DOHH2 (cell line): ENCODE data around the gene WDR73.

Source experiments
- CTCF ChIP-seq: fragments of 200-600 bp; sonication (generic); IDR thresholded peaks from one replicate; pipeline ENCODE4 v1.5.1; 2014; ENCODE audit warnings: antibody characterized with exemption, mild to moderate bottlenecking, low read depth, low read length; ENCODE audit not compliant: poor library complexity, severe bottlenecking
- EZH2phosphoT487 ChIP-seq: fragments of 200-600 bp; sonication (generic); IDR thresholded peaks from 2 replicates; pipeline ENCODE4 v1.6.1; 2017; ENCODE audit warnings: borderline replicate concordance, mild to moderate bottlenecking, antibody characterized with exemption, low read length, moderate library complexity, mixed read lengths

- TF ChIP-seq CTCF, result no peak
- TF ChIP-seq EZH2phosphoT487, result no peak
Observed at GRCh38 chr15:84653910-84654688, at the start of gene WDR73.
